MM.1S (cell line): ENCODE data around the gene HECTD4.

Source experiments
- DNase-seq: peaks from one replicate; pipeline ENCODE4 v3.0.0-alpha.2; 2015
- H2AFZ ChIP-seq: fragments of 300-600 bp; sonication (generic); 2 replicates; pipeline ENCODE4 v1.6.0; 2016; ENCODE audit warnings: antibody characterized with exemption, low read length
- H3F3A ChIP-seq: fragments of 300-600 bp; sonication (generic); 2 replicates; pipeline ENCODE4 v1.6.1; 2016; ENCODE audit warnings: mild to moderate bottlenecking, antibody characterized with exemption, low read length, moderate library complexity, mixed read lengths; ENCODE audit not compliant: insufficient read depth
- H3K27ac ChIP-seq: fragments of 300-600 bp; sonication (generic); 2 replicates; pipeline ENCODE4 v1.5.1; 2016; ENCODE audit warnings: mild to moderate bottlenecking, low read length
- H3K27me3 ChIP-seq: fragments of 300-600 bp; sonication (generic); replicated peaks from 2 replicates; pipeline ENCODE4 v1.6.0; 2016; ENCODE audit warnings: low read length; ENCODE audit not compliant: insufficient read depth
- H3K36me3 ChIP-seq: fragments of 300-600 bp; sonication (generic); replicated peaks from 2 replicates; pipeline ENCODE4 v1.6.1; 2016; ENCODE audit warnings: mild to moderate bottlenecking, low read length, mixed read lengths; ENCODE audit not compliant: insufficient read depth
- H3K4me1 ChIP-seq: fragments of 300-600 bp; sonication (generic); 2 replicates; pipeline ENCODE4 v1.6.1; 2016; ENCODE audit warnings: low read length, mixed read lengths
- H3K4me2 ChIP-seq: fragments of 300-600 bp; sonication (generic); 2 replicates; pipeline ENCODE4 v1.6.0; 2016; ENCODE audit warnings: low read depth, low read length
- H3K4me3 ChIP-seq: fragments of 300-600 bp; sonication (generic); 2 replicates; pipeline ENCODE4 v1.5.1; 2016; ENCODE audit warnings: low read length, mixed read lengths
- H3K79me2 ChIP-seq: fragments of 300-600 bp; sonication (generic); 2 replicates; pipeline ENCODE4 v1.6.1; 2016; ENCODE audit warnings: mixed run types, low read length, mixed read lengths
- H3K9ac ChIP-seq: fragments of 300-600 bp; sonication (generic); 2 replicates; pipeline ENCODE4 v1.6.1; 2016; ENCODE audit warnings: low read length, mixed read lengths
- H3K9me2 ChIP-seq: fragments of 300-600 bp; sonication (generic); replicated peaks from 2 replicates; pipeline ENCODE4 v1.6.1; 2016; ENCODE audit warnings: mild to moderate bottlenecking, low read length, mixed read lengths; ENCODE audit not compliant: insufficient read depth
- H3K9me3 ChIP-seq: fragments of 300-600 bp; sonication (generic); replicated peaks from 2 replicates; pipeline ENCODE4 v1.6.1; 2016; ENCODE audit warnings: mild to moderate bottlenecking, low read length, mixed read lengths; ENCODE audit not compliant: insufficient read depth
- H4K20me1 ChIP-seq: fragments of 300-600 bp; sonication (generic); 2 replicates; pipeline ENCODE4 v1.6.1; 2016; ENCODE audit warnings: mild to moderate bottlenecking, low read length, moderate library complexity, mixed read lengths; ENCODE audit not compliant: insufficient read depth
- EZH2 ChIP-seq: fragments of 300-600 bp; sonication (generic); optimal IDR thresholded peaks from 2 replicates; pipeline ENCODE3; 2017; ENCODE audit warnings: low read depth, mild to moderate bottlenecking, antibody characterized with exemption, low read length, mixed read lengths
- EZH2phosphoT487 ChIP-seq: fragments of 300-600 bp; sonication (generic); IDR thresholded peaks from 2 replicates; pipeline ENCODE4 v1.6.1; 2018; ENCODE audit warnings: antibody characterized with exemption, low read length
- TF ChIP-seq, protein P1 (sequence below): fragments of 300-600 bp; sonication (generic); IDR thresholded peaks from 2 replicates; pipeline ENCODE4 v1.5.1; 2016; ENCODE audit warnings: antibody characterized with exemption, low read length, mixed read lengths

The HECTD4 gene

DNA sequence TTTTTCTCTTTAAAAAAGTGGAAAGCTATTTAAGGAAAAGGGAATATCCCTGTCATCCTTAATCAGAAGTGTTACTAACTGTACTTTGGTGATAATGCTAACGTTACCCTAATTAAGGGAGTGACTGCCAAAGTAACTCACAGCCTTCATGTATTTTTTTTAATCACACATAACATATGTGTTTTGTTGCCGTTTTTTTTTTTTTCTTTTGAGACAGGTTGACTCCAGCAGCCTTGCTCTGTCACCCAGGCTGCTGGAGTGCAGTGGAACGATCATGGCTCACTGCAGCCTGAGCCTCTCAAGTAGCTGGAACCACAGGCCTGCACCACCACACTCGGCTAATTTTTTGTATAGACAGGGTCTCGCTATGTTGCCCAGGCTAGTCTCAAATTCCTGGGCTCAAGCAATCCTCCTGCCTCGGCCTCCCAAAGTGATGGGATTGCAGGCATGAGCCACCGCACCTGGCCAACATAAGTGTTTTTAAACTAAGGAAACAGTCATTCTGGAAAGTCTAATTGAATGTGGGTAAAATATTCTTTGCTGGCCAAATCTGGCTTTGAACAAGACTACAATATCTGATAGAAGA is 56.5 kb downstream of the HECTD4 start:
- TF ChIP-seq EZH2, result no peak
- TF ChIP-seq, protein P1, sequence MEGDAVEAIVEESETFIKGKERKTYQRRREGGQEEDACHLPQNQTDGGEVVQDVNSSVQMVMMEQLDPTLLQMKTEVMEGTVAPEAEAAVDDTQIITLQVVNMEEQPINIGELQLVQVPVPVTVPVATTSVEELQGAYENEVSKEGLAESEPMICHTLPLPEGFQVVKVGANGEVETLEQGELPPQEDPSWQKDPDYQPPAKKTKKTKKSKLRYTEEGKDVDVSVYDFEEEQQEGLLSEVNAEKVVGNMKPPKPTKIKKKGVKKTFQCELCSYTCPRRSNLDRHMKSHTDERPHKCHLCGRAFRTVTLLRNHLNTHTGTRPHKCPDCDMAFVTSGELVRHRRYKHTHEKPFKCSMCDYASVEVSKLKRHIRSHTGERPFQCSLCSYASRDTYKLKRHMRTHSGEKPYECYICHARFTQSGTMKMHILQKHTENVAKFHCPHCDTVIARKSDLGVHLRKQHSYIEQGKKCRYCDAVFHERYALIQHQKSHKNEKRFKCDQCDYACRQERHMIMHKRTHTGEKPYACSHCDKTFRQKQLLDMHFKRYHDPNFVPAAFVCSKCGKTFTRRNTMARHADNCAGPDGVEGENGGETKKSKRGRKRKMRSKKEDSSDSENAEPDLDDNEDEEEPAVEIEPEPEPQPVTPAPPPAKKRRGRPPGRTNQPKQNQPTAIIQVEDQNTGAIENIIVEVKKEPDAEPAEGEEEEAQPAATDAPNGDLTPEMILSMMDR, result no peak
- no peak for TF ChIP-seq EZH2phosphoT487
- no peaks in the 10 kb centered on the region for H3K27me3 ChIP-seq
- H3F3A ChIP-seq, result no peaks in the 10 kb centered on the region
- H3K4me1 ChIP-seq, result no peaks in the 10 kb centered on the region
- no peaks in the 10 kb centered on the region for H3K9me3 ChIP-seq
- no peaks in the 10 kb centered on the region for H3K79me2 ChIP-seq
- no peaks in the 10 kb centered on the region for H4K20me1 ChIP-seq
- no peak overlapping the region for H3K4me3 ChIP-seq
- no peaks in the 10 kb centered on the region for H3K36me3 ChIP-seq
- H2AFZ ChIP-seq, result no peak overlapping the region
- H3K9me2 ChIP-seq, result no peaks in the 10 kb centered on the region
- no peak overlapping the region for H3K9ac ChIP-seq
- no peak overlapping the region for H3K4me2 ChIP-seq
- no peak for DNase-seq
- no peak overlapping the region for H3K27ac ChIP-seq

DNA sequence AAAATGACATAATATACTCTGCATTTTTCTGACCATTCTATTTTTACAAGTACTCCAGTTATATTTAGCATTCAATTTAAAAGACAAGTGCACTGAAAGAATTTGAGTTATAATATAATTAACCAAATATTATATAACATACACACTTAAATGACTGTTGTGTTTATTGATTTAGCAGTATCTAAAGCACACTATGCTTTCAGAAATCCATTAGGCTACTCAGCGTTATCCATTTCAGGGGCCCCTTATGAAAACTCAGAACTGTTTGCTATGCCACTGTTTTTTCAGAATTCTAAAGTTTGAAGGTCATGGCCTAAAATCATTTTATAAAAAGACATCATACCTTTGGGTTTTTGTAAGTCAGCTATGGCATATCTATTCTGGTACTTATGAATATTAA is 57.1 kb downstream of the HECTD4 start:
- H3K27me3 ChIP-seq, result no peaks in the 10 kb centered on the region
- no peak overlapping the region for H3K4me3 ChIP-seq
- no peak for DNase-seq
- H3K9me3 ChIP-seq, result no peaks in the 10 kb centered on the region
- H3K9me2 ChIP-seq, result no peaks in the 10 kb centered on the region
- H3K9ac ChIP-seq, result no peak overlapping the region
- H3F3A ChIP-seq, result no peaks in the 10 kb centered on the region
- no peak overlapping the region for H3K27ac ChIP-seq
- H3K4me1 ChIP-seq, result no peaks in the 10 kb centered on the region
- no peaks in the 10 kb centered on the region for H4K20me1 ChIP-seq
- no peak overlapping the region for H3K4me2 ChIP-seq
- no peak overlapping the region for H2AFZ ChIP-seq
- no peaks in the 10 kb centered on the region for H3K36me3 ChIP-seq
- TF ChIP-seq EZH2phosphoT487, result no peak
- TF ChIP-seq EZH2, result no peak
- TF ChIP-seq, protein P1, result no peak
- H3K79me2 ChIP-seq, result no peaks in the 10 kb centered on the region

DNA sequence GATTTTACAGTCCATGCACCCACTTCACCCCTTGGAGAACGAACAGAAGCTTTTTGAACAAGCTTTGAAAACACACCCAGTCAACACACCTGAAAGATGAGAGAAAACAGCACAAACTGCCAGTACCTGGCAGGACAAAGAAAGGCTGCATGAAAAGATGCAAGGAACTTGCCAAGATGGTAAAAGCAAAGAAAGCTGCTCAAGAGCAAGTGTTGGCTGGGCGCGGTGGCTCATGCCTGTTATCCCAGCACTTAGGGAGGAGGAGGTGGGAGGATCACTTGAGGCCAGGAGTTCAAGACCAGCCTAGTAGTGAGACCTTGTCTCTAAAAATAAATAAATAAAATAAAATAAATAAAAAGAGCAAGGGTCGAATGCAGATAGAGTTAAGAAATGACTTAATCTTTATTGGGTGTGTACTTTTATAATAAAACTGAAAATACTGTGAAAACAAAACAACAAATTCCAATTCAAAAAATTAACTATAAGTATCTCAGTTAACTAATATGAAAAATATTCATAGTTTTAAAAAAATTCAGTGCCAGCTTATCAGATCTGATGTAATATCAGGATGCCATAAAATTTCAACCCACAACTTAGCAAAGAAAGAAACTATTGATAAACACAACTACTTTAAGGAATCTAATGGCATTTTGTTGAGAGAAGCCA is 59.2 kb downstream of the HECTD4 start:
- H3K4me3 ChIP-seq, result no peak overlapping the region
- no peak for TF ChIP-seq EZH2
- TF ChIP-seq EZH2phosphoT487, result no peak
- TF ChIP-seq, protein P1, result no peak
- no peaks in the 10 kb centered on the region for H4K20me1 ChIP-seq
- H3K9me2 ChIP-seq, result no peaks in the 10 kb centered on the region
- no peaks in the 10 kb centered on the region for H3K79me2 ChIP-seq
- no peaks in the 10 kb centered on the region for H3K27me3 ChIP-seq
- H3K9me3 ChIP-seq, result no peaks in the 10 kb centered on the region
- no peak overlapping the region for H2AFZ ChIP-seq
- H3K9ac ChIP-seq, result no peak overlapping the region
- no peak overlapping the region for H3K4me2 ChIP-seq
- DNase-seq, result no peak
- no peak overlapping the region for H3K27ac ChIP-seq
- H3K36me3 ChIP-seq, result no peaks in the 10 kb centered on the region
- H3F3A ChIP-seq, result no peaks in the 10 kb centered on the region
- H3K4me1 ChIP-seq, result no peaks in the 10 kb centered on the region
